H9 (cell line): ENCODE measurements around the gene MYBBP1A. TPM values are rescaled to one million over a fixed set of nuclear protein-coding genes. Genes with fewer than 3 reads are reported as not detected.

ENCODE experiments used
- DNase-seq: peaks from one replicate; pipeline ENCODE4 v3.0.0-alpha.2; 2017
- H2AFZ ChIP-seq: one replicate; pipeline ENCODE4 v1.6.1; 2013; ENCODE audit warnings: mild to moderate bottlenecking, low read length, control low read depth, moderate library complexity
- H2AK5ac ChIP-seq: 2 replicates; pipeline ENCODE4 v1.6.1; 2013; ENCODE audit warnings: low read length, control low read depth, mixed read lengths; ENCODE audit not compliant: insufficient read length
- H2BK120ac ChIP-seq: one replicate; pipeline ENCODE4 v1.6.1; 2013; ENCODE audit warnings: low read depth, mild to moderate bottlenecking, low read length, control low read depth, inconsistent platforms; ENCODE audit not compliant: poor library complexity, severe bottlenecking
- H2BK12ac ChIP-seq: 2 replicates; pipeline ENCODE4 v1.6.1; 2013; ENCODE audit warnings: low read length, control low read depth, mixed read lengths, low read depth; ENCODE audit not compliant: insufficient read length
- H2BK15ac ChIP-seq: 2 replicates; pipeline ENCODE4 v1.6.1; 2013; ENCODE audit warnings: low read depth, low read length, control low read depth
- H2BK20ac ChIP-seq: one replicate; pipeline ENCODE4 v1.6.1; 2013; ENCODE audit warnings: low read depth, mild to moderate bottlenecking, low read length, control low read depth, inconsistent platforms; ENCODE audit not compliant: poor library complexity, severe bottlenecking
- H2BK5ac ChIP-seq: 2 replicates; pipeline ENCODE4 v1.6.1; 2013; ENCODE audit warnings: low read length, control low read depth, mixed read lengths; ENCODE audit not compliant: insufficient read length
- H3K14ac ChIP-seq: 2 replicates; pipeline ENCODE4 v1.6.1; 2013; ENCODE audit warnings: low read length, control low read depth; ENCODE audit not compliant: insufficient read depth
- H3K18ac ChIP-seq: 2 replicates; pipeline ENCODE4 v1.6.1; 2013; ENCODE audit warnings: low read depth, mild to moderate bottlenecking, mixed read lengths, low read length, control low read depth; ENCODE audit not compliant: insufficient read length
- H3K23ac ChIP-seq: 2 replicates; pipeline ENCODE4 v1.6.1; 2013; ENCODE audit warnings: low read length, control low read depth, mixed read lengths, low read depth; ENCODE audit not compliant: insufficient read length
- H3K23me2 ChIP-seq: 2 replicates; pipeline ENCODE4 v1.6.1; 2013; ENCODE audit warnings: low read depth, mild to moderate bottlenecking, mixed read lengths, low read length, control low read depth; ENCODE audit not compliant: insufficient read length, poor library complexity, severe bottlenecking
- H3K27ac ChIP-seq: 2 replicates; pipeline ENCODE4 v1.5.1; 2013; ENCODE audit warnings: low read length, control low read depth, mixed read lengths, low read depth; ENCODE audit not compliant: insufficient read length
- H3K27me3 ChIP-seq: 2 replicates; pipeline ENCODE4 v1.6.1; 2013; ENCODE audit warnings: low read length, control low read depth, inconsistent platforms; ENCODE audit not compliant: insufficient read depth
- H3K4ac ChIP-seq: 2 replicates; pipeline ENCODE4 v1.6.1; 2013; ENCODE audit warnings: low read depth, mild to moderate bottlenecking, control low read depth, inconsistent platforms, low read length, moderate library complexity
- H3K4me1 ChIP-seq: 2 replicates; pipeline ENCODE4 v1.6.1; 2013; ENCODE audit warnings: low read length, control low read depth, inconsistent platforms; ENCODE audit not compliant: insufficient read depth
- H3K4me2 ChIP-seq: 2 replicates; pipeline ENCODE4 v1.6.1; 2013; ENCODE audit warnings: low read length, control low read depth, mixed read lengths; ENCODE audit not compliant: insufficient read length, insufficient read depth
- H3K56ac ChIP-seq: 2 replicates; pipeline ENCODE4 v1.6.1; 2013; ENCODE audit warnings: low read depth, mild to moderate bottlenecking, mixed read lengths, low read length, control low read depth; ENCODE audit not compliant: insufficient read length
- H3K79me1 ChIP-seq: 2 replicates; pipeline ENCODE4 v1.6.1; 2013; ENCODE audit warnings: low read depth, mild to moderate bottlenecking, moderate library complexity, low read length, control low read depth, inconsistent platforms; ENCODE audit not compliant: insufficient read depth, poor library complexity, severe bottlenecking
- H3K79me2 ChIP-seq: 2 replicates; pipeline ENCODE4 v1.6.1; 2013; ENCODE audit warnings: low read length, control low read depth, inconsistent platforms; ENCODE audit not compliant: insufficient read depth
- H3K9ac ChIP-seq: 2 replicates; pipeline ENCODE4 v1.6.1; 2013; ENCODE audit warnings: low read length, control low read depth, mixed read lengths; ENCODE audit not compliant: insufficient read length; ENCODE audit errors: extremely low read depth
- H3K9me3 ChIP-seq: one replicate; pipeline ENCODE4 v1.6.1; 2013; ENCODE audit warnings: low read depth, low read length, inconsistent platforms; ENCODE audit not compliant: control insufficient read depth
- H3T11ph ChIP-seq: one replicate; pipeline ENCODE4 v1.6.1; 2013; ENCODE audit warnings: mild to moderate bottlenecking, low read length, control low read depth, inconsistent platforms
- H4K20me1 ChIP-seq: one replicate; pipeline ENCODE4 v1.6.1; 2013; ENCODE audit not compliant: control insufficient read depth, insufficient read length, insufficient read depth
- H4K5ac ChIP-seq: 2 replicates; pipeline ENCODE4 v1.6.1; 2013; ENCODE audit warnings: low read depth, mild to moderate bottlenecking, mixed read lengths, low read length, control low read depth; ENCODE audit not compliant: insufficient read length
- H4K8ac ChIP-seq: replicated peaks from 2 replicates; pipeline ENCODE4 v1.6.1; 2013; ENCODE audit warnings: low read length, control low read depth, mixed read lengths, low read depth; ENCODE audit not compliant: insufficient read length
- H4K91ac ChIP-seq: 2 replicates; pipeline ENCODE4 v1.6.1; 2013; ENCODE audit warnings: low read depth, mild to moderate bottlenecking, moderate library complexity, mixed read lengths, low read length, control low read depth; ENCODE audit not compliant: insufficient read length
- H3K27ac Mint-ChIP-seq, 3 experiments: 2 replicates in 2 of 3; 3 replicates in 1 of 3; pipeline ENCODE4 v1.8.0; 2020 to 2021; ENCODE audit warnings: mixed read lengths in 3 of 3, mild to moderate bottlenecking in 1 of 3, moderate library complexity in 1 of 3
- H3K27me3 Mint-ChIP-seq: 2 replicates; pipeline ENCODE4 v1.8.0; 2021; ENCODE audit warnings: low read depth, mild to moderate bottlenecking, moderate library complexity, mixed read lengths
- H3K36me3 Mint-ChIP-seq, 3 experiments: 2 replicates in 2 of 3; 3 replicates in 1 of 3; pipeline ENCODE4 v1.8.0; 2020 to 2021; ENCODE audit warnings: low read depth in 3 of 3, mixed read lengths in 3 of 3; ENCODE audit not compliant: insufficient read depth in 1 of 3
- H3K4me1 Mint-ChIP-seq, 2 experiments: 2 replicates each; pipeline ENCODE4 v1.8.0; 2020; ENCODE audit warnings: mixed read lengths in 2 of 2
- H3K4me3 Mint-ChIP-seq, 2 experiments: 2 replicates in 1 of 2; 3 replicates in 1 of 2; pipeline ENCODE4 v1.8.0; 2020 to 2021; ENCODE audit warnings: mild to moderate bottlenecking in 2 of 2, mixed read lengths in 2 of 2, moderate library complexity in 1 of 2
- H3K9me3 Mint-ChIP-seq, 2 experiments: 2 replicates in 1 of 2; 3 replicates in 1 of 2; pipeline ENCODE4 v1.8.0; 2020; ENCODE audit warnings: mild to moderate bottlenecking in 2 of 2, mixed read lengths in 2 of 2, moderate library complexity in 1 of 2
- WGBS: extraction: QIAGEN DNeasy Blood & Tissue Kit; methylation state at CpG from one replicate; pipeline ENCODE4 v1.1.7; 2013; ENCODE audit warnings: missing lambda C conversion rate, low lambda C conversion rate, mixed read lengths; ENCODE audit not compliant: insufficient read length; ENCODE audit errors: extremely low coverage; 5-methylcytosine and 5-hydroxymethylcytosine counted together
- total RNA-seq: library from RNA; stranded (reverse); gene quantifications from 2 replicates; pipeline ENCODE4 v1.2.1, GENCODE V29; 2021
- TF ChIP-seq, protein P1 (sequence below): fragments of 200-600 bp; sonication (generic); conservative IDR thresholded peaks from 3 replicates; pipeline ENCODE4 v1.8.0; 2021; ENCODE audit warnings: antibody characterized with exemption, mild to moderate bottlenecking

MYBBP1A gene
- total RNA-seq, 1 experiment from 2014 or later = 181 TPM

DNA sequence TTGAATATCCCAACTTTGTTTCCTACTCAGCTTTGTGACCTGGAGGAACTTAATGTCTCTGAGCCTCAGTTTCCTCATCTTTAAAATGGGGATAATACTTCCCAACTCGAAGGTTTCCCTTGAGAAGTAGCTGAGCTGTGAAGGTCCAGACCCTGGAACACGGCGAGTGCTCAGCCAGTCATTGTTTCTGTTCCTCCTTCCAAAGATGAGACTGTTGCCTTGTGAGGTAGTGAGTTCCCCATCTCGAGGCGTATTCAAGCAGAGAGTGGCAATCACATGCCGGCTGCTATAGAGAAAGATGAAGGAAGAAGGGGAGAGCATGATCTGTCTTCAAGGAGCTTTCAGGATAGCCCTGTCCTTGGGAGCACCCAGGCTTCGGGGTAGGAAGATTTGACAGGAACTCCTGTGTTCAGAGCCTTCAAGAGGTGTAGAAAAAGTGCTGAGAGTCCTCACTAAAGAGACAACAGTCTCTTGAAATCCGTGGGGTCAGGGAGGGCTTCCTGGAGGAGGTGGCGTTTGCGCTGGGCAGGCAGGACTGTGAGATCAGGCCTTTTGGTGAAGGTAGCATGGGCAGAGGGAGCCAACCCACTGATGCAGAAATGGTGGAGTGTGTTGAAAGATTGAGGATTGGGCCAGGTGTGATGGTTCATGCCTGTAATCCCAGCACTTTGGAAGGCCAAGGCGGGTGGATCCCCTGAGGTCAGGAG lies 29.3 kb downstream of the MYBBP1A start:
- Histone ChIP-seq H3K23me2 (no peaks in the 10 kb centered on the region), H4K5ac (no peak overlapping the region), H2AK5ac (no peak overlapping the region), H4K8ac (no peak overlapping the region), H2AFZ (no peak overlapping the region), H3T11ph (no peak overlapping the region), H3K79me1 (no peaks in the 10 kb centered on the region), H2BK120ac (no peak overlapping the region), H3K9me3 (no peaks in the 10 kb centered on the region), H3K9ac (no peak overlapping the region), H2BK20ac (no peak overlapping the region), H4K20me1 (no peaks in the 10 kb centered on the region), H3K4me2 (no peak overlapping the region), H3K4me1 (no peaks in the 10 kb centered on the region), H3K4ac (no peak overlapping the region), H2BK12ac (no peak overlapping the region), H3K23ac (no peak overlapping the region), H2BK5ac (no peak overlapping the region), H3K18ac (no peak overlapping the region), H3K56ac (no peak overlapping the region), H3K14ac (no peak overlapping the region), H3K27me3 (peaks cover 3% of the 10 kb centered on the region), H2BK15ac (no peak overlapping the region), H3K79me2 (no peaks in the 10 kb centered on the region), H3K27ac (no peak overlapping the region), H4K91ac (no peak overlapping the region)
- no CpG with 5 or more reads among the region's 11 CpGs for WGBS
- no peaks in the 10 kb centered on the region; a peak in 1 of 5 replicates for H3K9me3 Mint-ChIP-seq
- H3K36me3 Mint-ChIP-seq = no peaks in the 10 kb centered on the region
- peaks cover 91% of the 10 kb centered on the region for H3K27me3 Mint-ChIP-seq
- no peak for DNase-seq
- H3K27ac Mint-ChIP-seq = peak overlapping the region in 1 of 3 experiments; percentile 71; a peak in 1 of 7 replicates
- TF ChIP-seq, protein P1, sequence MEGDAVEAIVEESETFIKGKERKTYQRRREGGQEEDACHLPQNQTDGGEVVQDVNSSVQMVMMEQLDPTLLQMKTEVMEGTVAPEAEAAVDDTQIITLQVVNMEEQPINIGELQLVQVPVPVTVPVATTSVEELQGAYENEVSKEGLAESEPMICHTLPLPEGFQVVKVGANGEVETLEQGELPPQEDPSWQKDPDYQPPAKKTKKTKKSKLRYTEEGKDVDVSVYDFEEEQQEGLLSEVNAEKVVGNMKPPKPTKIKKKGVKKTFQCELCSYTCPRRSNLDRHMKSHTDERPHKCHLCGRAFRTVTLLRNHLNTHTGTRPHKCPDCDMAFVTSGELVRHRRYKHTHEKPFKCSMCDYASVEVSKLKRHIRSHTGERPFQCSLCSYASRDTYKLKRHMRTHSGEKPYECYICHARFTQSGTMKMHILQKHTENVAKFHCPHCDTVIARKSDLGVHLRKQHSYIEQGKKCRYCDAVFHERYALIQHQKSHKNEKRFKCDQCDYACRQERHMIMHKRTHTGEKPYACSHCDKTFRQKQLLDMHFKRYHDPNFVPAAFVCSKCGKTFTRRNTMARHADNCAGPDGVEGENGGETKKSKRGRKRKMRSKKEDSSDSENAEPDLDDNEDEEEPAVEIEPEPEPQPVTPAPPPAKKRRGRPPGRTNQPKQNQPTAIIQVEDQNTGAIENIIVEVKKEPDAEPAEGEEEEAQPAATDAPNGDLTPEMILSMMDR = no peak
- no peak overlapping the region for H3K4me3 Mint-ChIP-seq
- H3K4me1 Mint-ChIP-seq = peaks cover 11 to 18% of the 10 kb centered on the region in 2 experiments
